ENCODE measurements around the gene PSMC4.
"Not testable (repeated sequence)": the region's sequence is repeated elsewhere in the genome, so short reads cannot be mapped to it uniquely, and the experiment has no call there.

PSMC4 gene

DNA sequence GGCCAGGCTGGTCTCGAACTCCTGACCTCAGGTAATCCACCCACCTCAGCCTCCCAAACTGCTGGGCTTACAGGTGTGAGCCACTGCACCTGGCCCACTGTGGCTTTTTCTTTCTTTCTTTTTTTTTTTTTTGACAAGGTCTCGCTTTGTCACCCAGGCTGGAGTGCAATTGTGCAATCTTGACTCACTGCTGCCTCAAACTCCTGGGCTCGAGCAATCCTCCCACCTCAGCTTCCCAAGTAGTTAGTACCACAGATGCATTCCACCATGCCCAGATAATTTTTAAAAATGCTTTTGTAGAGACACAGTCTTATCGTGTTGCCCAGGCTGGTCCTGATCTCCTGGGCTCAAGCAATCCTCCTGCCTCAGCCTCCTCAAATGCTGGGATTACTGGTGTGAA, 24.4 kb upstream of the PSMC4 start:
- no peak for DNase-seq (ENCODE audit: low spot score)

DNA sequence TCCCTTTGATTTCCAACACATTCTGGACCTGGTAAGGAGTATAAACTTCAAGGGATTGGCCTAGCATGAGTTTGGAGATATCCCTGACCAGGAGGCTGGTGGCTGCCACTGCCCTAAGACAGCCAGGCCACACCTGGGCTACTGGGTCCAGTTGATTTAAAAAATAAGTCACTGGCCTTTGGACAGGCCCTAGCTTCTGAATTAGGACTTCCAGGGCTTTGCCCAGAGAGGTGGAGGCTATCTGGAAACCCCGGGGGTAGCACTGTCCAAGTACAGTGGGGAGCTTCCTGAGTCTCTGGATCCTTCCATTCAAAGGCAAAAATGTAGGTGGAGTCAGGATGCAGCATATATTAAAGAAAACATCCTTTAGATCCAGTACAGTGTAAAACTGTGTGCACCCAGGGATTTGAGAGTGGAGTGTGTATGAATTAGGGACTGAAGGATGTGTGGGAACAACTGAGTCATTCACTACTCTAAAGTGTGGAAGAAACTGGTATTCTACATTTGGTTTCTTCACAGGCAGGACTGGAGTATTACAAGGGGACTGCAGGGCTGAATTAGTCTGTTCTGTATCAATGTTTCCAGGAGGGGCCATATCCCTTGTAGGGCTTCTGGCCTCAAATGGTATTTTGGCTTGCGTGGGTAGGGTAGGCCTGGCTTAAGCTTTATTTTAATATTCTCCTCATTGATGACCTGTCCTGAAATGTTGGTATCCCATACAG, 21.8 kb upstream of the PSMC4 start:
- DNase-seq (ENCODE audit: low spot score) = no peak

DNA sequence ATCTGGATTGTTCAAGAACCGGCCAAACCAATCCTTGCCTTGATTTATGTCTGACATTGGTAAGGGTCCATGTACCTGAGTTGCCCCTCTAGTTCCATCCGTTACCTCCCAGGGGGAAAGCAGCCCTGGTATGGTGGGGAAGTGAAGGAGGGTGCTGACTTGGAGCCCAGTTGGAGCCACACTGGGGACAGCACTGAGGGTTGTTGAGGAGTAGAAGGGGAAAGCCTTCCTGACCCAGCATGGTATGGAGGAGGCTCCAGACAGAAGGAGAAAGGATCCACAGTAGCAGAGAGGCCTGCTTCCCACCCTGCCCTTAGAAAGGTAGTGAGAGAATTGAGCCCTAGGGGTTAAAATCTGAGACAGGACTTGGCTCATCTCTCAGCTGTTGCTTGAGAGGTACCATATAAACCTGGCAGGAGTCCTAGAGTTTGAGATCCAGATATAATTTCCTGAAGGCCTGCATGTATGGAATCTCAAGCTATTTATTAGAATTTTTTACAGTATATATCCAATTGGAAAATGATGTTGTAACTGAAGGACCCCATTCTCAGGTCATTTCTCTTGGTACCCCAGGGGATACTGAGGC, 19.8 kb upstream of the PSMC4 start:
- no peak for DNase-seq (ENCODE audit: low spot score)

DNA sequence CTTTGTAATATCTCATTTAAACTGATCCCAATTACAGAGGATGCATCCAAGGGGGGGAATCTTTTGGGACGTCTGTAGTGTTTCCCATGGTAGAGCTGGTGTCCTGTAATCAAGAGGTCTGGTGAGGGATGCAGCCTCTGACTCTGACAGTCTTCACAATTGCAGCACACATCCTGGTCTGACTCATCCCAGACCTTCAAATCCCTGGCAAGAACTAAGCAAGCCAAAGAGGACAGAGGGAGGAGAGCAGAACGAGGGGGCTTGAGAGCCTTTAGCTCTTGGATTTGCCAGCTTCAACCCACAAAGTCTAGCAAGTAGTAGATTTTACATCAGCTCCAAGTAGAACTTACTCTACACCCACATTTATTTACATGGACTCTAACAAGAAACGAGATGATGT, 19.3 kb upstream of the PSMC4 start:
- DNase-seq (ENCODE audit: low spot score) = no peak

DNA sequence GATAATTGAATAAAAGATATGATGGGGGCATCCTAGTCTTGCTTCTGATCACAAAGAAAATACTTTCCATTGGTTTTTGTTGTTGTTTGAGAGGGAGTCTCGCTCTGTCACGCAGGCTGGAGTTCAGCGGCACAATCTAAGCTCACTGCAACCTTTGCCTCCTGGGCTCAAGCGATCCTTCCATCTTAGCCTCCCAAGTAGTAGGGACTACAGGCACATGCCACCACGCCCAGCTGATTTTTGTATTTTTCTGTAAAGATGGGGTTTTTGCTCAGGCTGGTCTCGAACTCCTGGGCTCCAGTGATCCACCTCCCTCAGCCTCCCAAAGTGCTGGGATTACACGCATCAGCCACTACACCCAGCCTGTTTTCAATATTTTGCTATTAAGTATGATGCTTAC, 17.1 kb upstream of the PSMC4 start:
- no peak for DNase-seq (ENCODE audit: low spot score)

DNA sequence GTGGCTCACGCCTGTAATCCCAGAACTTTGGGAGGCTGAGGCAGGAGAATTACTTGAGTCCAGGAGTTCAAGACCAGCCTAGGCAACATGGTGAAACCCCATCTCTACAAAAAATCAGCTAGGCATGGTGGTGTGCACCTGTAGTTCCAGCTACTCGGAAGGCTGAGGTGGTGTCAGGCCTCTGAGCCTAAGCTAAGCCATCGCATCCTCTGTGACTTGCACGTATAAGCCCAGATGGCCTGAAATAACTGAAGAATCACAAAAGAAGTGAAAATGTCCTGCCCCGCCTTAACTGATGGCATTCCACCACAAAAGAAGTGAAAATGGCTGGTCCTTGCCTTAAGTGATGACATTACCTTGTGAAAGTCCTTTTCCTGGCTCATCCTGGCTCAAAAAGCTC, 13.1 kb upstream of the PSMC4 start:
- not testable (repeated sequence) for DNase-seq (ENCODE audit: low spot score)

DNA sequence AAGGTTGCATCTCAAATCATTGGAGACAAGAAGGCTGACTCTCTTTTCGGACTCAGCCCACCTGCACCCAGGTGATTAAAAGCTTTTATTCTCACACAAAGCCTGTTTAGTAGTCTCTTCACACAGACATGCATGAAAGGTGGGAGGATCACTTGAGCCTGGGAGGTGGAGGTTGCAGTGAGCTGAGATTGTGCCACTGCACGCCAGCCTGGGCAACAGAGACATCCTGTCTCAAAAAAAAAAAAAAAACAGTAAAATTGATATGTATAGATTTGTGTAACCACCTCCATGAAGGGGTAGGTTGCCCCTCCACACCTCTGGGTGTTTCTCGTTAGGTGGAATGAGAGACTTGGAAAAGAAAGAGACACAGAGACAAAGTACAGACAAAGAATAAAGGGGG, 12.0 kb upstream of the PSMC4 start:
- not testable (repeated sequence) for DNase-seq (ENCODE audit: low spot score)

DNA sequence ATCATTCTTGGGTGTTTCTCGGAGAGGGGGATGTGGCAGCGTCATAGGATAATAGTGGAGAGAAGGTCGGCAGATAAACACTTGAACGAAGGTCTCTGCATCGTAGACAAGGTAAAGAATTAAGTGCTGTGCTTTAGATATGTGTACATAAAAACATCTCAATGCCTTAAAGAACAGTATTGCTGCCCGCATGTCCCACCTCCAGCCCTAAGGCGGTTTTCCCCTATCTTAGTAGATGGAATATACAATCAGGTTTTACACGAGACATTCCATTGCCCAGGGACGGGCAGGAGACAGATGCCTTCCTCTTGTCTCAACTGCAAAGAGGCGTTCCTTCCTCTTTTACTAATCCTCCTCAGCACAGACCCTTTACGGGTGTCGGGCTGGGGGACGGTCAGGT, 11.6 kb upstream of the PSMC4 start:
- not testable (repeated sequence) for DNase-seq (ENCODE audit: low spot score)

DNA sequence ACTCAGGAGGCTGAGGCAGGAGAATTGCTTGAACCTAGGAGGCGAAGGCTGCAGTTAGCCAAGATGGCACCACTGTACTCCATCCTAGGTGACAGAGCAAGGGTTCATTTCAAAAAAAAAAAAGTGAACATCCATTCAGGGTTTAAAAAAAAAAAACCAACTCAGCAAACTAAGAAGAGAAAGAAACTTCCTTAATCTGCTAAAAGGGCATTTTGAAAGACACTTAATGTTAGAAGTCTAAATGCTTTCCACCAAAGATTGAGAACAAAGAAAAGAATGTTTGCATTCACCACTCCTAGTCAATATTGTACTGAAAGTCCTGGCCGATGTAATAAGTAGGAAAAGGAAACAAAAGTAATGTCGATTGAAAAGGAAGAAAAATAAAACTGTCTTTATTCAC, 7.1 kb upstream of the PSMC4 start:
- no peak for DNase-seq (ENCODE audit: low spot score)

DNA sequence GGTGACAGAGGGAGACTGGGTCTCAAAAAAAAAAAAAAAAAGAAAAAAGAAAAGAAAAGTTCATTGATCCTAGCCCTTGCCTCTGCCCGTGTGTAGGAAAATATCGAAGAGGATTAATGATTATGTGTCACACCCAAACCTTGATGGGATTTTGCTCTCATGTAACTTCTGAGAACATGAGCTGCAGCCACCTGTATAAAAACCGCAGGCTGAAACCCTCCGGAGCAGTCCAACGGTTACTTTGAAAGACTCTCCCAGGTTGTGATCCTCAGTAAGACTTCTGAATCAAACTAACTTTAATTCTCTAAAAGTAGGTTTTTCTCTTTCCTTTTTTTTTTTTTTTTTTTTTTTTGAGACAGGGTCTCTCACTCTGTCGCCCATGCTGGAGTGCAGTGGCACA, 4.3 kb upstream of the PSMC4 start:
- no peak for DNase-seq (ENCODE audit: low spot score)

DNA sequence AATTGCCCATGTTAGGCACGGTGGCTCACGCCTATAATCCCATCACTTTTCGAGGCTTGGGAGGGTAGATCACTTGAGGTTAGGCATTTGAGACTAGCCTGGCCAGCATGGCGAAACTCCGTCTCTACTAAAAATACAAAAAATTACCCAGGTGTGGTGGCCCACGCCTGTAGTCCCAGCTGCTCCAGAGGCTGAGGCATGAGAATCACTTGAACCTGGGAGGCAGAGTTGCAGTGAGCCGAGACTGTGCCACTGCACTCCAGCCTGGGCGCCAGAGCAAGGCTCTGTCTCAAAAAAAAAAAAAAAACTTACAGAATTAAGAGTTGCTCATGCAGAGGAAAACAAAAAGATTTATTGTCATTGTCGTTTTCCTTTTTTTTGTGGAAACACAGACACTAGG, 3.4 kb upstream of the PSMC4 start:
- no peak for DNase-seq (ENCODE audit: low spot score)

DNA sequence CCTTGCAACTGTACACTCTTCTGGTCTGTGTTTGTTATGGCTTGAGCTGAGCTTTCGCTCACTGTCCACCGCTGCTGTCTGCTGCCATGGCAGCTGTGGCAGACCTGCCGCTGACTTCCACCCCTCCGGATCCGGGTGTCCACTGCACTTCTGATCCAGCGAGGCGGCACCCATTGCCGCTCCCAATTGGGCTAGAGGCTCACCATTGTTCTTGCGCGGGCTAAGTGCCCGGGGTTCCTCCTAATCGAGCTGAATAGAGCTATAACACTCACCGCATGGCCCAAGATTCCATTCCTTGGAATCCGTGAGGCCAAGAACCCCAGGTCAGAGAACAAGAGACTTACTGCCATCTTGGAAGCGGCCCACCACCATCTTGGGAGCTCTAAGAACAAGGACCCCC, 2.2 kb upstream of the PSMC4 start:
- no peak for DNase-seq (ENCODE audit: low spot score)

DNA sequence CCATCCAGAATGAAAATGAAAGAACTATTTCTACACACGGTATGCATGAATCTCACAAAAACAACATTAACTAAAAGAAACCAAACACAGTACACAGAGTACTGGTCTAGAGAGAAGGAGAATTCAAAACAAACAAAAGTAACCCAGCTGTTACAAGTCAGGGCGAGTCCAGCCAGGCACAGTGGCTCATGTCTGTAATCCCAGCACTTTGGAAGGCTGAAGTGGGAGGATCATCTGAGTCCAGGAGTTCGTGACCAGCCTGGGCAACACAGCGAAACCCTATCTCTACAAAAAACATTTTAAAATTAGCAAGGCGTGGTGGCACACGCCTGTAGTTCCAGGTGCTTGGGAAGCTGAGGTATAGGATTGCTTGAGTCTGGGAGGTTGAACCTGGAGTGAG, 1.7 kb upstream of the PSMC4 start:
- DNase-seq (ENCODE audit: low spot score) = no peak

DNA sequence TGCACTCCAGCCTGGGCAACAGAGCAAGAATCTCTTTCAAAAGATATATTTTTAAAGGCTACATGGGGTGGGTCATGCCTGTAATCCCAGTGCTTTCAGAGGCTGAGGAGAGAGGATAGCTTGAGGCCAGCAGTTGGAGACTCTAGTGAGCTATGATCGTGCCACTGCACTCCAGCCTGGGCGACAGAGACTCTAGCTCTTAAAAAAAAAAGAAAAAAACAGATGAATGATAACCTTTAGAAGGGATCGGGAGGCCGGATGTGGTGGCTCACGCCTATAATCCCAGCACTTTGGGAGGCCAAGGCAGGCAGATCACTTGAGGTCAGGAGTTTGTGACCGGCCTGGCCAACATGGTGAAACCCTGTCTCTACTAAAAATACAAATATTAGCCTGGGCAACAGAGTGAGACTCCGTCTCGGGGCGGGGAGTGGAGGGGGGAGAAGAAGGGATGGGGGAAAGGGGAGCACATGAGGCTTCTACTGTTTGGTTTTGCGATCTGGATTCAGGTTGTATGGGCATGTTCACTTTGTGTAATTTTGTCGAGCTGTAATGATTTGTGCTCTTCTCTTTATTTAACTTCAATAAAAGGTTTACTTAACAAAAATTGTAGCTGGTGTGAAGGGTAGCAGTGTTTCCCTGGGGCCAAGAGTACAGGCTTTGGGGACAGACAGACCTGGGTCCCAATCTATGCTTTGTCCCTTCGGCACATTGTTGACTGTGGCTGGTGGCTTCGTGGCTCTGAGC, 1.1 kb upstream of the PSMC4 start:
- peak; percentile 14 for DNase-seq (ENCODE audit: low spot score)

DNA sequence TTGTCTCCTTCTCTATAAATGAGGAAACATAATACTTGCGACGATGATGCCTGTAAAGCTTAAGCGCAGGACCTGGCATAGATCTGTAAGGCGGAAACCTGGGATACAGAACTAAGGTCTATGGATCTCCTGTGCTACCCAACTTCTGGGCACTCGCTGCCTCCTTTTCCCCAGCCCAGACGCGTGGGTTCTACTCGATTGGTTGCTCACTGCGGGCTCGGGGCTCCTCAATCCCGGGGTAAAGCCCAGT, 615 bp upstream of the PSMC4 start:
- DNase-seq (ENCODE audit: low spot score) = no peak

DNA sequence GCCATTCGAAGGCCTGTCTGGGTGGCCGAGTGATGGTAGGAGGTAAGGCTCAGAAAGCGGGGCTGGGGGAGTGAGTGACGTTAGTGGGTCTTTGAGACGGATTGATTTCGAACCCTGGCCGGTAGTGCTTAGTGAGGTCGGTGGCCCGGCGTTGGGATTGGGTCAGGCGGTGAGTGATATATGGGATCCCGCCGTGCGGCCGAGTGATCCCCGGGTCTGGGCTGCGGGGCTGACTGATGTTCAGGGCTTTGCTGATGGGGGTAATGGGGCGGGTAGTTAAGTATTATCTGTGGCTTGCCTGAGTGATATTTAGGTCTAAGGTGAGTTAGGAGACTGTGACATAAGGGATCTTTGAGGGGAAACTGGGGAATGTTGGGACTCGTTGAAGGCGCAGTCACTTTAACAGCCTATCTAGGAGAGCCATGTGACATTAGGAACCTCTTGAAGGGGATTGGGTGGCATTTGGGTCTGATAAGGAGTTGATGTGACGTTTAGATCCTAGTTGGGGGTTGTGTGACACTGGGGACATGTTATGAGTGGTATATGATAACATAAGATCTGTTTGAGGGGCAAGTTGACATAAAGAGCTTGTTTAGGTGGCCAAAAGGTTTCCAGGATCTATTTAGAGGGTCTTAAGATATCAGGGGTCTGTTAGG, 543 bp downstream of the PSMC4 start:
- no peak for DNase-seq (ENCODE audit: low spot score)

DNA sequence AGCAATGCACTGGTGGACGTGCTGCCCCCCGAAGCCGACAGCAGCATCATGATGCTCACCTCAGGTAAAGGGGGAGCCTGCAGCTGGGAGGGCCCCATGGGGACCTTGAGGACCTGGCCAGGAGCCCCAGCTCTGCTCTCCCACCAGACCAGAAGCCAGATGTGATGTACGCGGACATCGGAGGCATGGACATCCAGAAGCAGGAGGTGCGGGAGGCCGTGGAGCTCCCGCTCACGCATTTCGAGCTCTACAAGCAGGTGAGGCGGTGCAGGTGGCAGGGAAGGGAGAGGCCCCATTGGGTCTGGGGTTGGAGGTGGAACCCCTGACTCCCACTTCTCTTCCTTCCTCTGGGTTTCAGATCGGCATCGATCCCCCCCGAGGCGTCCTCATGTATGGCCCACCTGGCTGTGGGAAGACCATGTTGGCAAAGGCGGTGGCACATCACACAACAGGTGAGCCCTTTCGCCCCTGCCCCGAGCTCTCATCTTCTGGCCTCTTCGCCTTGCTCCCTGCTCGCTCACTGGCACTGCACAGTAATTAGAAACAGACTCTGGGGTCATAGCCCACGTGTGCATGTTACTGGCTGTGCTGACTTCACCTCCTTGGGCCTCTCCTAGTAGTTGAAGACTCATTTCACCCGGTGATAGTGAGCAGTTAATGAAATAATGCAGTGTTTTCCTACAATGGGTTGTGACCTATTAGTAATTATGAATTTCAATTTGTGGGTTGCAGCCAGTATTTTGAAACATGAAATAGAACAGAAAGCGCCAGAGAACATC, 3.6 kb downstream of the PSMC4 start:
- DNase-seq (ENCODE audit: low spot score) = no peak

DNA sequence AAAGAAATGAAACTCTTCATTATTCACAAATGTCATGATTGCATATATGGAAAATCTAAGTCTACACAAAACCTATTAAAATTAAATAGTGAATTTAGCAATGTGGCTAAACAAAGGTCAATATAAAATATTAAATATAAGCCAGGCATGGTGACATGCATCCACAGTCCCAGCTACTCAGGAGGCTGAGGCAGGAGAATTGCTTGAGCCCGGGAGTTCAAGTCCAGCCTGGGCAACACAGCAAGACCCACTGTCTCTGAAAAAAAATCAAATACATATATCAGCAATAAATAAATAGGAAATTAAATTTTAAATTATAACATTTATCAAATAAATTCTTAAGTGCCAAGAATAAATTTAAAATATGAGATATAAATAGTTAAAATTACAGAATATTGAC, 11.9 kb downstream of the PSMC4 start:
- no peak for DNase-seq (ENCODE audit: low spot score)

DNA sequence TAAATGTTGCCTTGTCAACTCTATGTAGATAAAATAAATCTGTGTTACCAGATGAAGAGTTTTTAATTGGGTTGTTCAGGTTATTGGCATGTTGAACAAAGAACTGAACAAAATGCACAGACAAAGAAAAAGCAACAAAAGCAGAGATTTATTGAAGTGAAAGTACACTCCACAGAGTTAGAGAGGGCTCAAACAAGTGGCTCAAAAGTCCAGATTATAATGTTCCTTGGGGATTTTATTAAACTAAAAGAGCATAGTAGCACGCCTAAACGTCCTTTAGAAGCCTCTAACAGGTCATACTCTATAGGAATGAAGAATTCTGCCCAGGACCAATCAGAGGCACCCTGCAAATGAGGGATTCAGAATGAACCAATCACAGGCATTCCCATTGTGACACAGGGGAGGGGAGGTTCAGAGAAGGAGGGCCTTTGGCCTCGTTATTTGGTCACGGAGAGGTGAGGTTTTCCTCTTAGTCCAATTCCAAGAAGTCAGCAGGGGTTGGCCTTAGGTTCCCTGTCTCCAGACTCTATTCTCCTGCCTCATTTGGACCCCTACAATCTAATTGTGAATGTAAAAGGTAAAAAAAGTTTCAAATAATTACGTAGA, 12.8 kb downstream of the PSMC4 start:
- DNase-seq (ENCODE audit: low spot score) = no peak

DNA sequence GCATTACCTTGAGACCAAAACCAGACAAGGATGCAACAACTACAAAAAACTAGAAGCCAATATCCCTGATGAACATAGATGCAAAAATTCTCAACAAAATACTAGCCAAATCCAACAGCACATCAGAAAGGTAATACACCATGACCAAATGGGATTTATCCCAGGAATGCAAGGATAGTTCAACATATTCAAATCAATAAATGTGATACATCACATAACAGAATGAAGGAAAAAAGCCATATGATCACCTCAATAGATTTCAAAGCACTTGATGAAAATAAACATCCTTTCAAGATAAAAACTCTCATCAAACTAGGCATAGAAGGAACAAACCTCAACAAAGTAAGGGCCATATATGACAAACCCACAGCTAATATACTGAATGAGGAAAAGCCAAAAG, 15.7 kb downstream of the PSMC4 start:
- no peak for DNase-seq (ENCODE audit: low spot score)

DNA sequence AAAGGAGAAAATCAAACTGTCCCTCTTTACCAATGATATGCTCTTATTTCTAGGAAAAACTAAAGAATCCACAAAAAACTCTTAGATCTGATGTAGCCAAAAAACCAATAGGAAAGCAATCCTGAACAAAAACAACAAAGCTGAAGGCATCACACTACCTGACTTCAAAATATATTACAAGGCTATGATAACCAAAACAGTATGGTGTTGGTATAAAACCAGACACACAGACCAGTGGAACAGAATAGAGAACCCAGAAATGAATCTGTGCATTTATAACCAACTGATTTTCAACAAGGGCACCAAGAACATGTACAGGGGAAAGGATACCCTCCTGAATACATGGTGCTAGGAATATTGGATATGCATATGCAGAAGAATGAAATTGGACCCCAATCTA, 16.2 kb downstream of the PSMC4 start:
- no peak for DNase-seq (ENCODE audit: low spot score)

DNA sequence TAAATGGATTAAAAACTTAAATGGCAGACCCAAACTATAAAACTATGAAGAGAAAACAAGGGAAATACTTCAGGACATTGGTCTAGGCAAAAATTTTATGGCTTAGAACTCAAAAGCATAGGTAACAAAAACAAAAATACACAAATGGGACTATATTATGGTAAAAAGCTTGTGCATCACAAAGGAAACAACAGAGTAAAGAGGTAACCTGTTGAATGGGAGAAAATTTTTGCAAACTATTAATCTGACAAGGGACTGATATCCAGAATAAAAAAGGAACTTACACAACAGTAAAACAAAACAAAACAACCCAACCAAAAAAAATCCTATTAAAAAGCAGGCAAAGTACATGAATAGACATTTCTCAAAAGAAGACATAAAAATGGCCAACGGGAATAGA, 16.6 kb downstream of the PSMC4 start:
- no peak for DNase-seq (ENCODE audit: low spot score)
